NCI-H1930 (cell line): Measurements from ENCODE around the gene LZTFL1.
"Not testable (repeated sequence)": the region's sequence is repeated elsewhere in the genome, so short reads cannot be mapped to it uniquely, and the experiment has no call there.

Experiments used
- DNase-seq, 2 experiments: peaks; one replicate each; lab custom pipeline; 2025; lab: John Stamatoyannopoulos, UW

Gene LZTFL1

DNA sequence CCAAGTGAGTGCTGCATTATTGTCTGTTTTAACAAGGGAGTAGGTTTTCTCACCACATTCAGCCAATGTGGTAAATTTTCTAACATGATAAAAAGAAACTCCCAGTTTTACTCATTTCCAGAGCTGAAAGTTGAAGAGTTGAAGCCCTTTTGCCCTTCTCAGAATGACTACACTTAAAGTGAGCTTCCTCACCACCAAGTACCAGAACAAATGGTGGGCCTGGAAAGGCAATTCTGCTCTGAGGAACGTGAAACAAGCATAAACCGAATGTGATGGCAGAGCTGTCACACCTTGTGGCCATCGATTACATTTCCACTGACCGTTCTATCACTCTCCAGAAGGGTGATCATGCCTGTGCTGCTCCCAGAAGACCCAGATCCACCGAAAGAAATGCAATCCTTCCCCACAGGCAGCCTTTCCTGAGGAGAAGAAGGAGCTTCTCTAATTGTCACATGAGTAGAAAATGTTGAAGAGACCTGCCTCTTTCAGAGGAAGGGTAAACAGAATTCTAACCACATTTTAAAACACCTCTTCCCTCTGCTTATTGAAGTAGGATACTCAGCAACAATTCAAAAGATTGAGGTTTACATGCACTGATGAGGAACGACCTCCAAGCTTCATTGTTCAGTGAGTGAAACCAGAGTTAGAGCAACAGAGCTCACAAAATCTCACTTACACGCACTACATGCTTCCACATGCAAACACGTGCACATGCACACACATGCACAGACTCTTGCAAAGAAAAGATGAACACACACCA lies 23.0 kb upstream of the LZTFL1 start:
- no peak for DNase-seq

DNA sequence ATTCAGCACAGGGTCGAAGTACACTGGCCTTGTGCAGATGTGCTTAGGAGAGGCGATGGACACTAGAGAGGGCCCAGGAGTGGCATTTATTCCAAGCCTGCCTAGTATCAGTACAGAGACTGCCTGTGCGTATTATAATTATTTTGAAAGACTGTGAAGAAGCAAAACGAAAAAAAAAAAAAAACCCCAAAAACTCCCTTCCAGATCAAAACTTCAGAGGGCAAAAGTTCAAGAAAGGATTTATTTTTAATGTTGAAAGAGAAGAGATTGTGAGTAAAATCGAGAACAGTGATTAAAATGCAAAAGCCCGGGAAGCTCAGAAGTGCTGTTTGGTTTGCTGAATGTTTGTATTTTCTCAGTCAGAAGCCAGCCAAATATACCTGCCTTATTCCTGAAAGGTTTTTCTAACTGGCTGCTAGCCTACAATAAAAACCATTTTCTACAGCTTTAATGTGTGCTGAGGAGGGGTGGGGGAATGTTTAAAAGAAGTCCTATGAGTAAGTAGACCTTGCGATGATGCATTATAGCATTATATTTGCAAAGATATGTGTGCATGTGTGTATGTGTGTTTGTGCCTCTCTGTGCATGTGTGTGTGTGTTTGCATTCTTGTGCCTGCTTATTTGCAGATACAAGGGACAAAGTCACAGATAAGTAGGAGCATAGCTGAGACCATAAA lies 19.3 kb upstream of the LZTFL1 start:
- DNase-seq: no peak

DNA sequence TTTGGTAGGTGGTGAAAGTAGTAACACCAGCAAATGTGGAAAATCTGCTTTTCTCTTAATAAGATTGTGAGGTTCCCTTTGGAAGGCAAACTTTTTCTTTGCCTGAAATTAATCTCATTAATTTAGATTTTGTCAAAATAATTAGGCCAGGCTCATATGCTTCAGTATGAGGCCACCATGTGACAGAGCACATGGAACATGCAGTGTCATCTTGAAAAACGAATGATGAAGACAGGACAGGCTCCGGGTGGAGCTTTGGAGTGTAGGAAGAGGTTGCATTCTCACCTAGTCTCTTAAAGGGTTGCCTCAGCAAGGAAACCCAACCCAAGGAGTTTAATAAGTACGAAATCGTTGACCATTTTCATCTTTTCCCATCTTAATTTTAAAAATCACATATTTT lies 18.6 kb upstream of the LZTFL1 start:
- DNase-seq: no peak

DNA sequence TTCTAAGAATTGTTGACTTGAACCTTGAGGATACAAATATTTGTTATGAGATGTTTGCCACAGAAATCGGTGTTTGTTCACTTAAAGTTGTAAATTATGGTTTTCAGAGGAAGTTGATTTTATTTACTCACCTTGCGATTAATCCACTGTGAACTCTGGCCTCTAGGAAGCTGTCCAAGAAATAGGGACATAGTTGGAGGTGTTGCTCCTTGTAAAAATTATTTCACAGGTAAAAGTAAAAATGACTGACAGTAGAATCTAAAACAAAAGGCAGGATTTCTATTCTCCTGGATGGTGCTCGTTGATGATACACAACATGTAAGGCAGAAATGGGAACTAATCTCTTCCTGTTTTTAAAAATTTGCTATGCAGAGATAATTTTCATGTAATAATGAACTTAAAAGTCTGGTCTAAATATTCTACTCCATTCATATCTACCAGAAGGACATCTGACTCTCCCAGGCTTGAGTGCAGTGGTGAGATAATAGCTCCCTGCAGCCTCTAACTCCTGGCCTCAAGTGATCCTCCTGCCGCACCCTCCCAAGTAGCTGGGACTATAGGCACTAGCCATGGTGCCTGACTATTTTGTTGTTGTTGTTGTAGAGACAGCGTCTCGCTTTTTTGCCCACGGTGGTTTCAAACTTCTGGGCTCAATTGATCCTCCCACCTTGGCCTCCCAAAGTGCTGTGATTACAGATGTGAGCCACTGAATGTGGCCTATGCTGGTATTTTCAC lies 17.1 kb upstream of the LZTFL1 start:
- no peak for DNase-seq

DNA sequence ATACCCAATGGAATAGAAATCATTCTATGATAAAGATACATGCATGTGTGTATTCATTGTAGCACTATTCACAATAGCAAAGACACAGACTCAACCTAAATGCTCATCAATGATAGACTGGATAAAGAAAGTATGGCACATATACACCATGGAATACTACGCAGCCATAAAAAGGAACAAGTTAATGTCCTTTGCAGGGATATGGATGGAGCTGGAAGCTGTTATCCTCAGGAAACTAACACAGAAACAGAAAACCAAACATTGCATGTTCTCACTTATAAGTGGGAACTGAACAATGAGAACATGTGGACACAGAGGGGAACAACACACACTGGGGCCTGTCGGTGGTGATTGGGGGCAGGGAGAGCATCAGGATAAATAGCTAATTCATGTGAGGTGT lies 15.1 kb upstream of the LZTFL1 start:
- not testable (repeated sequence) for DNase-seq

DNA sequence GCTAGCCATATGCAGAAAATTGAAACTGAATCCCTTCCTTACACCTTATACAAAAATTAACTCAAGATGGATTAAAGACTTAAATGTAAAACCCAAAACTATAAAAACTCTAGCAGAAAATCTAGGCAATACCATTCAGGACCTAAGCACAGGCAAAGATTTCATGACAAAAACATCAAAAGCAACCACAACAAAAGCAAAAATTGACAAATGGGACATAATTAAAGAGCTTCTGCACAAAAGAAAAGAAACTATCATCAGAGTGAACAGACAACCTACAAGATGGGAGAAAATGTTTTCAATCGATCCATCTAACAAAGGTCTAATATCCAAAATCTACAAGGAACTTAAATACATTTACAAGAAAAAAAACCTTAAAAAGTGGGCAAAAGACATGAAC lies 14.4 kb upstream of the LZTFL1 start:
- not testable (repeated sequence) for DNase-seq

DNA sequence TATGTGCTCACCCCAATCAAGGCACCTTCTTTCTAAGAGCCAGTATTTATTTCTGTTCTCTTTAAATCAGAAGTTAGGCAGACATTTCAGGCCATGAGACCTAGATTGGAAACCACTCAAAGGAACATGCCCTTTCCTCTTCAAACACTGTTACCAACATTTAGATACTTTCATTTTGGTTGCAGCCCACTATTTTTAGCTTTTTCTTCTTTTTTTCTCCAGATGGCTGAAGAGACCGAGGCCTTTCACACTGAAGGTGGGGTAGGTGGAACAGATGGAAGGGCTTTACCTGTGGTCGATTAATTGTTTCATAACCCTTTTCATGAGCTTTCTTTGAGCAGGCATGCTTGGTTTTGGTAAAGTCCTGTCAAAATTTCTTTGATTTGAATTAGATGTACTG lies 10.9 kb upstream of the LZTFL1 start:
- DNase-seq: no peak

DNA sequence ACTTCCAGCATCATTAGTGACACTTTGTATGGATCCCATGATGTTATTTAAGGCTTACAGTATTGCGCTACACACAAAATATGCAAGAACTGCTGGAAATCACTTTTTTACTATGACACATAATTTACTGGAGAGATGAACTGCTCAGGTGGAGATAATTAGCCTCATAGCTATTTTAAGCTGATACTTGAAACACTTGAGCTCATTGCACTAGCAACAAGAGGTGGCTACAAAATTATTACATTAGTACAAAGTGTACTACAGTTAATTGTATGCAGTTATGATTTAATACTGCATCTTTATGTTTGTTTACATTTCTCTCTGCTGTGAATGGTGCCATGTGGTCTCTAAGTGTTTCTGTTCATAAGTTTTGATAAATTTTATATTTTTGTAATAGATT lies 6.5 kb upstream of the LZTFL1 start:
- no peak for DNase-seq

DNA sequence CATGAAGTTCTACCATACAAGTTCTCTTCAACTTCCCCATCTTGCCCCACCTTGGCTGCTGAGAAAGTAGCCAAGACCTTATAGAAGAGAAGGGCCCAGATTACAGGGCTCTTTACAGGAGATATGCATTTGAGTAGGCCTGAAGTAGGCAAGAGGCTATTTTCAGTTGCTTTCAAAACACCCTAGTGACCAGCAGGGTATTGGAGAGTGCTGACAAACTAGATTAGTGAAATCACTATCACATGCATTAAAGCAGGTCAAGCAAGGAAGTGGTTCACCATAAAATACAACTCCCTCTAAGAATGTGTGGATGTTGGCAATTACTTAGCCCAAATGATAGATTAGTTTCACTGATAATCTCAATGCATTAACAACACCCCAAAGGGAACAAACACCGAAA lies 2.7 kb upstream of the LZTFL1 start:
- DNase-seq: no peak

DNA sequence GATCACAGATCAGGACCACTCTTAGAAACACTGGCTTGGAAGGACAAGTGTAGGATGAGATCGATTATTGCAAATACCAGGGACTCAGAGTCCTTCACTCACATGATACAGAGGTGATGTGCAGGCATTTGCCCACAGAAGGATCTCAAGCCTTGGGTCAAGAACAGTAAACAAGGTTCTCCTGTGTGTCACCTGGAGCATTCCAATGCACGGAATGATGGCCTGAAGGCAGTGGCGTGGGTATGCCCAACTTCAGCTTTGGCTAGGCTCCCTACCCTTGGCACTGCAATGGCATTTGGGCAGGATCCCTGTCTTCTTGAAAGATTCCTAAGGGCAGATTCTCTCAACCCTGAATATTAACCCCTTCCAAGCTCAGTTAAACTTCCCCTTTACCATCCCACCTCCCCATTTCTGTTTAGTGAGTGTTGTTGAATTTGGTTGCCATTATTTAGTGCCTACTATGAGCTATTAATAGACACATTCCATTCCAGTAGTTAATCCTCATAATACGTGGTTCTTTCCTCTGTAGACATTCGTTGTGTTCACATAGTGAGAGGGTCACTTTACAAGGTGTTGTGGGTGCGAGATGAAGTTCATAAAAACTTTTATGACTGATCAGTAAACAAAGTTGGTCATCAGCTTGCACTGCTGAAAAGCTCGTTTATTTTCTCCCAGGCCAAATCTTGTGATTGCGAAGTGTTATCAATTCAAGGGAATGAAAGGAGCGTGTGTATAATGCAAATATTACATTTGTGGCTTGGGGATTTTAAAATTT lies 1.1 kb upstream of the LZTFL1 start:
- DNase-seq: no peak

DNA sequence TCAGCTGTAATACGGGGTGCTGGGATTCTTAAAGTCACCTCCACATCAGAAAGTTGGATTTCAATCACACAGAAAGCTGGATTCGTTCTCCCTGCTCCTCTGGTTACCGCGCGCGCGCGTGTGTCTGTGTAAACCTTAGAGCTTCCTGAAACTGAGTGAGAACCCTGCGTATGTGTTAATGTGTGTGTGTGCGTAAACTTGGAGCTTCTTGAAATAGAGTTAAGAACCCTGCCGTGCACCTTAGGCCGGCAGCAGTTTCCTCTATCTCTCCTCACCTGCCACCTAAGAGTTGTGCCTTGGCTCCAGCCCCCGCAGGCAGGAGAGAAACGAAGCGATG lies 531 bp downstream of the LZTFL1 start:
- no peak for DNase-seq

DNA sequence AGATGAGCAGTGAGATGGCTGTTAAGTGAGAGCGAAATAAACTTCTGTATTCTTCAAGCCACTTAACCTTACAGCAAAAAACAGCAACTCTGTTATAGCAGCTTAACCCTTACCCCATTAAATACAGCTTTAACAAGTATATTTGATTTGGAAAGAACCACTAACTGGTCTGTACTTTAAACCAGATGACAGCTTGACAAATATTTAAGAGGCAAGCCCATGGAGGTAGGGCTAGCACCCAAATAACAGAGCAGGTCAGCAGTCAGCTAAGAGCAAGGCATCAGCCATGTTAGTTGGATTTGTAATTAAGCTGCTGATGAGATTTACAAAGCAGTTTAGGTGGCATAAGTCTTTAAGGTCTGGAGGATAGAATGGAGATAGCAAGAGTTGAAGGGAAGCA lies 3.5 kb downstream of the LZTFL1 start:
- no peak for DNase-seq

DNA sequence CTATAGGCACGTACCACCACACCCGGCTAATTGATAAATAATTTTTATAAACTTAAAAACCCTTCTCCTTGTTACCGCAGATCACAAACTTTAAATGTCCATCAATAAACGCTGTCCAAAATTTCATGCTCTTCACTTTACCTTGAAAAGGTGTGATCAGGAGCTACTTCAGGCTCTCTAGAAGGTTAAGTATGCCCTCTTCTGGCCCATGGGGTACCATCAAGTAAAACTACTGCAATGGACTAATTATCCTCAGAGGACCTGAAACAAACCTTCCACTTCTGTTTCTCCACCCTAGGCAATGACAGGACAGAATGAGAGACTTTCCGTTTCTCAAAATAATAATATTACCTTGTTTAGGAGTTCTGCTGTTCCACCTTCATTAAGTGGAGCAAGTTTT lies 9.2 kb downstream of the LZTFL1 start:
- no peak for DNase-seq

DNA sequence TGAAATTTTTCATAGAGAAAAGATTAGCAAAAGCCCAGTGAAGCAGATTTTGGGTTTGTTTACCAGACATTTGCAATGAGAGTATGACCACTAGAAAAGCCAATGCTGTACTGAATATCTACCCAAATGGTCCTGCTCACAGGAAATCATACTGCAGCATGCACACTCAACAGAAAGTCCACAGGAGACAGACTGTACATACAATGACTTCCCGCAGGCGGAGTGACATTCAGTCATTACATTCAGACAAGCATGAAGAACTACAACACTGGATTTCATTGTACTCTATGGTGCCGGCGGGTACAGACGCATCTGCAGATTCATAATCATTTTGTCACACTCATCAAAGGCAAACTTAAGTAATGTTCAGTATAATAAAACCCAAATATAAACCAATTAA lies 11.8 kb downstream of the LZTFL1 start:
- DNase-seq: no peak

DNA sequence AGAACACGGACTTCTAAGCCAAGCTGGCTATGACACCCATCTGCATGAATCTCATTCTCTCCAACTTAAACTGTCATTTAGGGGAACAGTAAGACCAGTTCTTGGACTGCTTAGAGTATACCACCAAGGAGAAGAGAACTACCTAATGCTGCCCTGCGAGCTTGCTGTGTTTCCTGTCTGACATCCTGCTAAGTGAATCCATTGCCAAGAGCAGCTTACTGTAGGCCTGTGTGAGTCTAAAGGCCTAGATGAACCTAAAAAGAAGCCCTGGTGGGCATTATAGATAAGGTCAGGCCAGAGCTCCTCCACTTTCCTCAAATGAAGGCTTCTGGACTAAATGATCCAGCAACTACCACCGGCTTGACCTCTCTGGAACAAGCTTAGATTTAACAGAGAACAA lies 15.0 kb downstream of the LZTFL1 start:
- no peak for DNase-seq

DNA sequence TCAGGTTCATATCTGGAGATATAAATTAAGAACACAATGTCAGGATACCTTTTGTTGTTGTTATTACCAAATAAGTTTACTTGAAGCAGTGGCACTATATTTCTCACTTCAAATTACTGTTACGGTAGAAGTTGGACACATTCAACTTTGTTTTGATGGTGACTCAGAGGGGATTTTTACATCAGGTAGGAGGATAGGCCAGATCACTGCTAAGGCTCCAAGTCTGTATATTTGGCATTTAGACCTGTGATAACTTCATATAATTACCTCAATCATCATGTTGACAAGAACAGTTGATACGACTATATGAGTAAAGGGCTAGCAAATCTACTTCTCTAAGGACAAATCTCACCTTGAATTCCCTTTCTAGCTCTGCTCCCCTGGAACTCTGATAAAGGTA lies 15.6 kb downstream of the LZTFL1 start:
- no peak for DNase-seq

DNA sequence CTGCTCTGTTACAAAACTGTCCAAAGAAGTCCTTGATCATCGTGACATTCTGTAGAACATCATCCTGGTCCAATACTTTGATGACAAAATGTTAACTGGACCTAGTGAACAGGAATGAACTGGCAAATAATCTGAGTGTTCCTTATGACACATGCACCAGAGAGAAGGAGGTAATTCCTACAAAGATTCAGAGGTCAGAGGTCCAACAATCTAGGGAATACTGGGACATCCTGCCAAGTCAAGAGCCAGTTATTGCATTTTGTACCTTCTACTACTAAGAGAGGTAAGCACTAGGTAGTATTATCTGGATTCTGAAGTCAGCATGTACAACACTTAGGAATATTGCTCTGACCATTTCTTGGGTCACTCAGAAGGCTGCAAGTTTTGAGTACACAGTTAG lies 20.8 kb downstream of the LZTFL1 start:
- no peak for DNase-seq

DNA sequence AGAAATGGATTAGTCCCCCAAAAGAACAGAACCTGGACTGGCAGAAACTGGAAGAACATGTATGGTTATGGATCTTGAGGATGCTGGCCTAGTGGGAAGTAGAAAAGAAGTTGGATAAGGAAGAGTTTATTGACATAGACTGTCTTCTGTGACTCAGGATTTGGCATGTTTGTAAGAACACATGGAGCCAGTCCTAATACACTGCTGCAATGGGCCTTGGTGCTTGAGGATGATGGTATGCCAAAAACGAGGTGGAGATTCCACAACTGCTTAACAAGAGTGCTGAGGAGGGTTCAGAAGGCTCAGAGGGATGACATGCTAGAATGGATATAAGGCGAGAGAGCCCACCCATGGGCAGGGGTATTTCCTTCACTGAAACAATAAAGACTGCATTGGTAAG lies 22.4 kb downstream of the LZTFL1 start:
- no peak for DNase-seq

DNA sequence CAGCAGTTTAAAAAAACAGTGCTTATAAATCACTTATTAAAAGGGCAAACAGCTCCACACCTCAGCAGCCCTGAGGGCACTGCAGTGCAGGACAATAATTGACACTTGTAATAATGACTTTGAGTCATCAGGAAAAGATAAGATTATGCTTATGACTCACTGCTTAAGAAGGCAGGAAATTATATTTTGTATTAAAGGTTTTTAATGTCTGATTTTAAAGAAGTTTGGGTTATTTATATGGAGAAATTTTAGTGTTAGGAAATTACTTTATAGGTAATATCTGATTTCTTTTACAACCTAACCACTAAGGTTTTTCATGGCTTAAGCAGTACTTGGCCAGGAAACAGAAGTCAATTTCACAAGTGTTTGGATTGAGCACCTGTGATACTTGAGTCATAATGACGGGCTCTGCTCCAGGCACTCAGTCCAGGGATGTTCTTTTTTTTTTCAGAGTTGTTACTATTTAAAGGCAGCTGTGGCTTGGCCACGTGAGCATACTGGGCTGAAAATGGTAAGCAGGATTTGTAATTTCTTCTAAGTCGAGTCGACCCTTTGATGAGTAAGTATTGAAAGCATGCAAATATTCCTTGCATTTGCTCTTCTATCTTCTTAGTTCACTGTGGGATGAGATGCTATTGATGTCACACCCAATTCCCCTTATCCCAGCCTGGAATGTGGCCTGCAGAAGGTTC lies 23.9 kb downstream of the LZTFL1 start:
- no peak for DNase-seq

DNA sequence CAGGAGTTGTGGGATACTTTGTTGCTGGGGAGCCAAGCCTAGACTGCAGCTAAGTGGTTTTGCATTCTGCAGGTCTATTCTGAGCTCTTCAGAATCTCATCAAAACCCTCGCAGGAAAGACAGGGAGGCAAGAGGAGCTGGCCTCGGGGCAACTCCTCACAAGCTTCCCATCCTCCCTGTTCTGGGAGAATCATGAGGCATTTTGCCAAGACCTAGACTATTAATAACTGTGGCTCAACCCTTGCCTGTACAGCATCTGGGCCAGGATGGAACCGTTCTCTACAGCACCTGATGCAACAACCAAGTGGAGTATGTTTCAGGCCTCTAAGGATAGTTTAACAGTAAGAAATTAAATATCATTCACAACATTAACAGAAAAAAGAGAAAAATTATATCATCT lies 25.4 kb downstream of the LZTFL1 start:
- no peak for DNase-seq

DNA sequence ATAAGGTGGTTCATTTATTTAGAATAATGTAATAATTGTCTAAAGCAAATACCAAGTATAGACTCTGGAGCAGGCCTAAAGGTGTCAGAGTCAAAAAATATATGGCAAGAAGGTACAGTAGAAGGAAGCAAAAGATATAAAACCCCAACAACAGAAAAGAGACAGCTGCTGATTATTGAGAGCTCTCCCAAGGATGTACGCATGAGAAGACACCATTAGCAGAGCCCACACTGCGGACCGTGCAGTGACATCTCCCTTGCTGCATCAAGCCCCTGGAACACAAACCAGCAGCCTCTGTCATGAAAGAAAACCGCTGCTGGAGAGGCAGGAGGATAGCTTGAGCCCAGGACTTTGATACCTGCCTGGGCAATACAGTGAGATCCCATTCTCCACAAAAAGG lies 27.6 kb downstream of the LZTFL1 start:
- no peak for DNase-seq
